ENCODE data around the gene NEDD8.
A peak's percentile ranks its signal among the peaks of the same experiment; 100 is the strongest.

NEDD8 gene

DNA sequence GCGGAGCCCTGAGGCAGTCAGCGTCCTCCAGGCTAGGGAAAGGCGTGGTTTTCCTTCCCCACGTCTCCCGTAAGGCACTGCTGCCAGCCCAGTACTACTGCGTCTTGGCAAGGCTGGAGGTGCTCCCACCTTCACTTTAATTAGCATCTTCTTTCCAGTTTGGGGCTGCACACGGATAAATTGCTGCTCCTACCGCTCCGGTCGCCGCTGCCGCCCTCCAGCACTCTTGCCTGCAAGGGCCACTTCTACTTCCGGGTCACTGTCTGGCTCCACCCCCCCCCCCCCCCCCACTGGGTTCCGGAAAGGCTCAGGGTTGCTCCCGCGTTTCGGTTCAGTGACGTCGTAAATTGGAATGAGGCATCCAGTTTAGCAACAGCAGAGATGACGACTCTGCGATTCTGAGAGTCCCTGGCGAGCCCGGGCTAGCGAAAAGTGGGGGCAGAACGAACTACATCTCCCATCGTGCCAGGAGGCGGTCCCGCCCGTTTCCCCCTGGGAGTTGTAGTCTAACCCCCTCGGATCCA is at the start of gene NEDD8:
NEDD8 (minus strand) TSS at position 247 of the 524 bp plus-strand sequence; CDS start at position 147, 100 bp downstream.
- peak; percentile 65 to 79 for DNase-seq (ENCODE audit: low read depth in 2 of 2)

- DNase-seq (ENCODE audit: low read depth in 2 of 2): no peak
Observed at GRCh38 chr14:24281636-24282035, 49.5 kb upstream of the NEDD8 start.

DNA sequence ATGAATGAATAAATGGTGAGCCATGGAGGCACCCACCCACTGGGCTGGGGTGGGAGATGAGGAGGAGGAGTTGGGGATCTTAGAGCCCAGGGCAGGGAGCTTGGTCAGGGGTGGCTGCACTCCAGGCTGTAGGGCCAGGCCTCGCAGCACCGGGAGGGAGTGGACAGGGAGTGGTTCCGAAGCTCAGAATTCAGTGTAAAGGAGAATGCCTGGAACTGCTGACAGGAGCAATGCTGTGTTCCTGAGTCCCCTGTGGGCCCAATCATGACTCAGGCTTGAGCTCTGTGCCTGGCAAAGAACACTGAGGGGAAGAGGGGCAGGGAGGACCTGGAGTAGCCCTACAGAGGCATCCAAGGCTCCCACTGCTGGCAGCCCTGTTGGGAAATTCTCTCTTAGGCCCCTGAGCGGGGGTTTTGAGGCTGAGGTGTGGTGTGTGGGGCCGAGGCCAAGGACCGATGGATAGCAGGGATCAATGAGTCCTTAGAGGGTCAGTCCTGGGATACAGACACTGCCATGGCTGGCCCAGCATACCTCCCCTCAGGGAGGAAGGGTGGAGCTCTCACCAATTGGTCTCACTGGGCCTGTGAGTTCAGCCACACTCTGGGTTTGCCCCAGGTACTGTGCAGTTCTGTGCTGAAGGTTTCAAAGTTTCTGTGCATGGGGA is 48.8 kb upstream of the NEDD8 start:
- no peak for DNase-seq (ENCODE audit: low read depth in 2 of 2)

DNA sequence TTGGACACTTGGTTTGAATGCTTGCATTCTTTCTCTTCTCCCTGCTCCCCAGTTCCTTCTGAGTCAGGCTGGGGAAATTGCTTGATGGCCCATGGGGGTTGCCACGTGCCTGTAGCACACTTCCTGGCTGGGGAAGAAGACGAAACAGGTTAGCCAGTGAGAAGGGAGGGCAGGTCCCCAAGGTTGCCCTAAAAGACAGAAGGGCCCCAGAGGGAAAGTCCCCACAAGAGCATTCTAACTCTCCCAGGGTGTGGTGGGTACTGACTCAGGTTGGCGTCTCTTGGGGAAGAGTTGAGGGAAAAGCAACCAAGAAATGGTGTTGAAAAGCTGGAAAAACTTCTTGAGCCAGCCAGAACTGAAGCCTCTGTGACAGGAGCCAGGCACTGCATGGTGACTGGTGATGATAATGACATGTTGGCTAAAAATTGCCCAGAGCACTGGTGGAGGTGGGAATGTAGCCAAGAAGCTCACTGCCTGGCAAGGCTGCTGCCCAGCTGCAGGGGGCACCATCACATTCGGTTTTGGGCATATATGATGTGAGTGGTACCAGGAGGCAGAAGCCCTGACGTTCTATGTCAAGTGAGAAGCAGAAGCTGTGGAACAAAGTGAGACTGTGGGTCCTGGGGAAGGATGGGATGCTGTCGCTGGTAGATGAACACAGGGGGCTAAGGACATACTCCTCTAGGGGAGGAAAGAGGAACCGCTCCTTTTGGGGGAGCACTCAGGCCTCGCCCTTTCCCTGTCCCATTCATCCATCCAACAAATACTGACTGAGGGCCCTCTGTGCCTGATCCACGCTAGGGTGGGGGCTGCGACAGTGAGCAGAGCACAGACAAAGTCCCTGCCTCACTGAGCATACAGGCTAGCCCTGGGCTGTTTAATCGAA is 47.4 kb upstream of the NEDD8 start:
- DNase-seq (ENCODE audit: low read depth in 2 of 2): no peak

GRCh38 chr14:24278424-24278823 is 46.3 kb upstream of the NEDD8 start:
- no peak for DNase-seq (ENCODE audit: low read depth in 2 of 2)

GRCh38 chr14:24277606-24278321 is 45.6 kb upstream of the NEDD8 start:
- no peak for DNase-seq (ENCODE audit: low read depth in 2 of 2)

DNA sequence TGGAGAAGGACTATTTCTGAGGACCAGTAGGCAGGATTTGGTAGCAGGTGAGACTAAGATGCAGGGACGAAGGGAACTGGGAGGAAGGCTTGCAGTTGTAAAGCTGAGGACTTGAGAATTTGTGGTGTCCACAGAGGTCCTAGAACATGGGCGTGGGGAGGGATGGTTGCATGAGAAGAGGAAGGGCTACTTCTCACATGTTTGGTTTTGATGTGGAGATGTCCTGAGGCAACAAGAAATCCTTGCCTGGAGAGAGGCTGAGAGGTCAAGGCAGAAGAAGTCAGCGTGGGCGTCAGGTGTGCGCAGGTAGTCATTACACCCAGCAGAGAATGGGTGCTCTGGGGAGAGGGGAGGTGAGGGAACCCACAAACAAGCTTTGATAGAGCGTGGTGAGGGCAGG is 44.9 kb upstream of the NEDD8 start:
- no peak for DNase-seq (ENCODE audit: low read depth in 2 of 2)

GRCh38 chr14:24274101-24274543 is 42.0 kb upstream of the NEDD8 start:
- no peak for DNase-seq (ENCODE audit: low read depth in 2 of 2)

DNA sequence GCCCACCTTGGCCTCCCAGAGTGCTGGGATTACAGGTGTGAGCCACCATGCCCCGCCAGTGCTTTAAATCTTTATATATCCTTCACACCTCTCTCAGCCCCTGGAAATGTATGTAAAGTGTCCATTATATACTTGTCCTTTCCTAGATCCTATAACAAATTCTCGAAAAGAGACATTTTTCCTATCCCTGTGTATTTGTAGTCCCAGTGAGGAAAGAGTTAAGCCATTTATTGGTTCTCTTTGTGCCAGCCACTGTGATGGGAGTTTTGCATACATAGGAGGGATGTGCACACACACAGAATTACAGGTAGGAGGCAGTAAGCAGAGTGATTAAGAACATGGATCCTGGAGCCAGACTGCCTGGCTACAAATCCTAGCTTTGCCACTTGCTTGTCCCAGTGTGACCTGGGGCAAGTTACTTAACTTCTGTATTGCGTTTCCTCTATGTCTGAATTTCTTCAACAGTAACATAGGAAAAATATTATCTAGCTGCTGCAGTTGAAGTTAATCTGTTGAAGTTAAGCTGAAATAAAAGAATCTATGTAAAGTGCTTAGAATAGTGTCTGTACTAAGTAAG is 41.3 kb upstream of the NEDD8 start:
- DNase-seq (ENCODE audit: low read depth in 2 of 2): no peak

DNA sequence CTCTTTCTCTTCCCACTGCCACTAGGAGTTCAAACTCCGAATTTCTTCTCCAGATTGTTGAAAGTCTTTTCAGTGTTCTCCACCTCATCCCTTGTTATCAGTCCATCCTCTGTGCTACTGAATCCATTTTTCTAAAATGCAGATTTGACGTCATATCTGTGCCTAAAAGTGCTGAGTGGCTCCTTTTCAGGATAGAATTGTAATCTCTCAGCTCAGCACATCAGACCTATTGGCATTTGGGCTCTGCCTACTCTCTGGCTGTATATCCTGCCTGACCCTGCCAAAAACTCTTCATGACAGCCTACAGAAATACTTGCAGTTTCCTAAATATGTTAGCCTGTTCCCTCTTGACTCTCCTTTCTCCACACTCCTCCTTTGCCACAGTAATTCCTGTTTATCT is 40.3 kb upstream of the NEDD8 start:
- DNase-seq (ENCODE audit: low read depth in 2 of 2): no peak

DNA sequence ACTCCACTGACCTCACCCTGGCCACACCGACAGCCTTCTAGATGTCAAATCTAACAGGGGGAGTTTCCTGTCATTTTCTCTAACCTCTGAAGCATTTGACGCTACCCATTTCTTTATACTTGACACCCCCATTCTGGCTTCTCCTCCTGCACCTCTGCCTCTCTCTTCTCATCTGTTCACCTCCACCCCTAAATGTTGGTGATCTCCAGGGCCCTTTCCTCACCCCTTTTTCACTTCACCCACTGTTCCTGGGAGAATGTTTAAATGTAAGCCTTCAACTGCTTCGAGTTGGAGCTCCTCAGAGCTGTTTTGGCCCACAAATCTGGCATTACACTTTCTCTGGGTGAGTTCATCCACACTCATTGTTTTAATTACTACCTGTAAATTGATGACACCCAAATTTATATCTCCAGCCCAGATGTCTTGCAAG is 39.7 kb upstream of the NEDD8 start:
- no peak for DNase-seq (ENCODE audit: low read depth in 2 of 2)

DNA sequence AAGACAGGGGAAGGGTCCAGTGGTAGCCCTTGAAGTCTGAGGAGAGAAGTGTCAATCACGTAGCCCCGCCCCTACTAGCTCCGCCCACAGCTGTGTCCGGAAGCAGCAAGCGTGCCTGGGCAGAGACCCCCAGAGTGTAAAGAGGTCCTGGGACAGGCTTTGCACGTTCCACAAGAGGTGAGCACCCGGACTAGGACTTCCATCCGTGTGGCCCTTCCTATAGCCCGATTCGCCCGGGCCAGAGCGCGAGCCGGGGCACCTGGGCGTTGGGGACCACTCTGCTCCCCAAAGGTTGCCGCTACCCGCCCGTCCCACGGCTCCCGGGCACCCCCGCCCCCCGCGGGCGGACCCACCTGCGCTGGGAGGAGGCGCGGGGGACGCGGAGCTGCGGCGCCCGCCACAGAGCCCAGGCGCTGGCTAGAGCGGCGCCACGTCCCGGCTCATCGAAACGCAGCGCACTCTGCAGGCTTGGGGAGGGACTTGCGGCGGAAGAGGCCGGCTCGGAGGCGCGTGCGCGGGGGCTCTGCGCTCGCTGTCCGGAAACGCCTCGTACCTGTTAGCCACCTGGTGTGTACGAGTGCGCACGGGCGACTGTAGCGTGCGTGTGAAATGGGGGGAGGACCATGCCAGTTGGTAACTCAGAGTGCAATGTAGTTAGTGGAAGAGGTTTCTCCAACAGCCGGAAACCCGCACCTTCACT is 39.1 kb upstream of the NEDD8 start, which contains the start of gene RABGGTA:
RABGGTA (minus strand) TSS at position 464 of the 700 bp plus-strand sequence. CDS start 482 bp downstream, outside the sequence.
- DNase-seq (ENCODE audit: low read depth in 2 of 2): peak; percentile 78 to 80

DNA sequence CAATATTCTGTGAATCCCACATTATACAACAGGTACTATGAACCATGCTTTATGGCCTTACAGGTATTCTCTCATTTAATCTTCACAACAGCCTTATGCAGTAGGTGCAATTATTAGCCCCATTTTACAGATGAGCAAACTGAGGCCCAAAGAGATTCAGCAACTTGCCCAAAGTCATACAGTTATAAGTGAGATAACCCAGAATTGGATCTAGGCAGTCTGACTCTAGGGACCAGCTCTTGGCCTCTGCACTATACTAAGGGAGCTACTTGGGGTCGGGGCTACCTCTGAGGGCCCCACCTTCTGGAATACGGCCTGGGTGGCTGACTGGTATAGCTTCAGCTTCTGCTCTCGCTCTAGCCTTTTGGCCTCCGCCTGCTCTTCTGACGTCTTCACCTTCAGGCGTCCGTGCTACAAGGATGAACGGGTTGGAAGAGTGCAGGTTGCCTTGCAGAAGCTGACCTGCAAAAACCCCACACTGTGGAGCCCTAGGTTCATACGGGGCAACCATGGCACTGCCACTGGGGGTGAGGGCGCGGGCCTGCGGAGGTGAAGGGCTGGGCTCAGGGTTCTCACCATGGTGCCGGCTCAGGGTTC is 38.5 kb upstream of the NEDD8 start:
- no peak for DNase-seq (ENCODE audit: low read depth in 2 of 2)

DNA sequence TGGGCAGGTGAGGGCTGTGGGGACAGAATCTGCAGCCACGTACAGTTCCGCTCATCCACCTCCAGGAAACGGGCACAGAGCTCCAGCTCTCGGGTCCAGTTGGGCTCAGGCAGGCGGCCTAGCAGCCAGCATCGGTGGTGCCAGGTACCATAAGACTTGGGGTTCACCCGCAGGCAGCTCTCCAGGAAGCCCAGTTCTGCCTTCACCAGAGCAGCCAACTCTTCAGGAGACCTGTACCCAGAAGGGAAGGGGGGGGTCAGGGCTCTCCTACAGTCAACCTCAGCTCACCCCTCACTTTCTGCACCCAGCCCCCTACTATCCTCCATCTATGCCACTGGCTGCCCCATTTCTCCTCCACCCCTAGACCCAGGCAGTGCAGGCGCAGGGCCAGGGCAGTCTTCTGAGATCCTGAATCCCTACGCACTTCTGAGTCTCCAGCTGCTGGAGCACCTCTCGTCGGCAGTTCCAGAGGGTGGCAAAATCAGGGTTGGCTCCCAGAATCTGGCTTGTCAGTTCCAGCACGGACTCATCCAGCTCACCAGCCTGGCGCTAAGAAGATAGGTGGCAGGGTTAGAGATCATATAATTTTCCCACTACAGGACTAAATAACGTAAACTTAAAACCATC is 37.9 kb upstream of the NEDD8 start:
- no peak for DNase-seq (ENCODE audit: low read depth in 2 of 2)

- no peak for DNase-seq (ENCODE audit: low read depth in 2 of 2)
Observed at GRCh38 chr14:24269368-24269767, 37.2 kb upstream of the NEDD8 start.

DNA sequence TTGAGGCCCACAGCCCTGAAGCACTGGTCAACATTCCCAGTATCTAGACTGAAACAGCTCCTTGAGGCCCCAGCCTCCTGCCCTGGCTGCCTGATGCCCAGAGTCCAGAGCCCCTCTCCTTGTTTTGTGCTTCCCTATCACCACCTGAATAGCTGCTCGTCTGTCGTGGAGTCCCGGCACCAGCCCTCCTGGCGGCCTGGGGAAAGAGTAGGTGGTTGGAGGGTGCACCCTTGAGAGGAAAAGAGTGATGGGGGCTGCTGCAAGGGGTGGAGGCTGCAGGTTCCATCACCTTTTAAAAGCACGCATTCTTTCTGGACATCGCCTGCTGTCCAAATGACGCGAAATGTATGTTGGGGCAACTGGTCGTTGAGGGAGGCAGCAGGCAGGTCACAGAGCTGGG is 36.1 kb upstream of the NEDD8 start:
- no peak for DNase-seq (ENCODE audit: low read depth in 2 of 2)

GRCh38 chr14:24267516-24267915 is 35.3 kb upstream of the NEDD8 start:
- no peak for DNase-seq (ENCODE audit: low read depth in 2 of 2)

DNA sequence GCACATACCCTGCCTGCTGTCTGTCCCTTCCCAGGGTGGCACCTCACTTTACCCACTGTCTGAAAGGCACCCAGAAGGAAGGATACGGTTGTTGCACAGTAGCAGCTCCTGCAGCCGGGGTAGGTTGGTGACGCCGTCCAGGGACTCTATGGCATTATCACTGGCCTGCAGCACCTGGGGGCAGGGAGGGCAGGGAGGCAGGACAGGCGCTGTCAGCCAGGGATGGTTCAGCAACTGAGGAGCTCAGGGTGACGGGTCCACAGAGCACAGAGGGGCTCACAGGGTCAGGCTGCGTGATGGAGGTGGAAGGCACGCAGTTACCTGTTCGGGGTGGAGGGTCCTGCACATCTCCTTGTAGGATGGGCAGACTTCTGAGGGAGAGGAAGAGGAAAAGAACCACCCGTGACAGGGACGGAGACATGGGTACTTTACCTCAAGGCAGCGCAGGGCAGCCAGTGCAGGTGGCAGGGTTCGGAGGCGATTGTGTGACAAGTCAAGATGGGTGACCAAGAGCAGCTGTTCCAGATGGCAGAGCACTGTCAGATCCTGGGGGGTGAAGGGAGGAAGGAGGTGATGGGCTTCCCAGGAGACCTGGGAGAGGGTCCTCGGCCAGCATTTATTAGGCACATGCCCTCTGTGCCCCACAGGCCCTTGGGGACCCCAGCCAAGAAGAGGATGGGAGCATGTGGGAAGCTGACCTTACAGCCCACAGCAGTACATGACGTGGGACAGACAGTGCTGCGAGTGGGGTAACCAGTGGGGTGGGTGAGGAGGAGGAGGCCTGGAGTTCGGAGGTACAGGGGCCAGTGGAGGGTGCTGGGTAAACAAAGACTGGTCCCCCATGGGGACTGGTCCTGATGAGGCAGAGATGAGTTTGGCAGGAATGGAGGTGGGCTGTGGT is 34.4 kb upstream of the NEDD8 start:
- DNase-seq (ENCODE audit: low read depth in 2 of 2): no peak

- DNase-seq (ENCODE audit: low read depth in 2 of 2): no peak
Observed at GRCh38 chr14:24264298-24264697, 32.1 kb upstream of the NEDD8 start.
